Trophoblast cell (in vitro differentiated cells and primary cell): Measurements from ENCODE around the gene WDR35.
A peak's percentile ranks its signal among the peaks of the same experiment; 100 is the strongest.

Source experiments
- DNase-seq, 2 donors: peaks; one replicate each; pipeline ENCODE4 v3.0.0-alpha.2; 2016
- H2AFZ ChIP-seq: 2 replicates; pipeline ENCODE4 v1.6.1; 2013; ENCODE audit warnings: low read length, moderate library complexity, mild to moderate bottlenecking; ENCODE audit not compliant: insufficient read depth, poor library complexity
- H2AK5ac ChIP-seq: 2 replicates; pipeline ENCODE4 v1.6.1; 2013; ENCODE audit warnings: mild to moderate bottlenecking, low read length
- H2BK120ac ChIP-seq: 2 replicates; pipeline ENCODE4 v1.6.1; 2013; ENCODE audit warnings: low read length, mild to moderate bottlenecking, moderate library complexity; ENCODE audit not compliant: insufficient read depth, poor library complexity
- H2BK12ac ChIP-seq: 2 replicates; pipeline ENCODE4 v1.6.1; 2013; ENCODE audit warnings: mild to moderate bottlenecking, low read length, moderate library complexity
- H2BK5ac ChIP-seq: 2 replicates; pipeline ENCODE4 v1.6.1; 2013; ENCODE audit warnings: low read length, low read depth, moderate library complexity, mild to moderate bottlenecking; ENCODE audit not compliant: poor library complexity
- H3K14ac ChIP-seq: 2 replicates; pipeline ENCODE4 v1.6.1; 2013; ENCODE audit warnings: mild to moderate bottlenecking, low read length
- H3K18ac ChIP-seq: 2 replicates; pipeline ENCODE4 v1.6.1; 2013; ENCODE audit warnings: mild to moderate bottlenecking, low read length
- H3K23ac ChIP-seq: 2 replicates; pipeline ENCODE4 v1.6.1; 2013; ENCODE audit warnings: low read length
- H3K27ac ChIP-seq: 2 replicates; pipeline ENCODE4 v1.5.1; 2013; ENCODE audit warnings: low read depth, mild to moderate bottlenecking, inconsistent platforms, low read length, moderate library complexity
- H3K27me3 ChIP-seq: 2 replicates; pipeline ENCODE4 v1.6.1; 2013; ENCODE audit warnings: inconsistent platforms, mild to moderate bottlenecking, low read length, moderate library complexity; ENCODE audit not compliant: insufficient read depth
- H3K36me3 ChIP-seq, 2 experiments: 1 replicate in 1 of 2; 2 replicates in 1 of 2; pipeline ENCODE4 v1.6.1; 2013; ENCODE audit warnings: low read length in 2 of 2, mild to moderate bottlenecking in 2 of 2, moderate library complexity in 1 of 2; ENCODE audit not compliant: insufficient read depth in 2 of 2, control insufficient read depth in 1 of 2
- H3K4ac ChIP-seq: 2 replicates; pipeline ENCODE4 v1.6.1; 2013; ENCODE audit warnings: low read depth, mild to moderate bottlenecking, low read length, moderate library complexity
- H3K4me1 ChIP-seq, 2 experiments: 1 replicate in 1 of 2; 2 replicates in 1 of 2; pipeline ENCODE4 v1.6.1; 2013; ENCODE audit warnings: low read length in 2 of 2, mild to moderate bottlenecking in 2 of 2, moderate library complexity in 1 of 2; ENCODE audit not compliant: insufficient read depth in 2 of 2, control insufficient read depth in 1 of 2
- H3K4me2 ChIP-seq: 2 replicates; pipeline ENCODE4 v1.6.1; 2013; ENCODE audit warnings: inconsistent platforms, mild to moderate bottlenecking, low read length, moderate library complexity
- H3K4me3 ChIP-seq: 2 replicates; pipeline ENCODE4 v1.5.1; 2013; ENCODE audit warnings: mild to moderate bottlenecking, low read depth, low read length, inconsistent platforms
- H3K79me1 ChIP-seq: one replicate; pipeline ENCODE4 v1.6.1; 2013; ENCODE audit warnings: low read length
- H3K79me2 ChIP-seq: 2 replicates; pipeline ENCODE4 v1.6.1; 2013; ENCODE audit warnings: low read length, mild to moderate bottlenecking; ENCODE audit not compliant: control insufficient read depth, insufficient read depth, poor library complexity
- H3K9ac ChIP-seq: 2 replicates; pipeline ENCODE4 v1.6.1; 2013; ENCODE audit warnings: mild to moderate bottlenecking, low read length
- H3K9me3 ChIP-seq: 2 replicates; pipeline ENCODE4 v1.6.1; 2013; ENCODE audit warnings: low read depth, mild to moderate bottlenecking, control low read depth, inconsistent platforms, low read length; ENCODE audit not compliant: insufficient read depth
- H4K12ac ChIP-seq: 2 replicates; pipeline ENCODE4 v1.6.1; 2013; ENCODE audit warnings: low read depth, mild to moderate bottlenecking, low read length, moderate library complexity
- H4K8ac ChIP-seq: 2 replicates; pipeline ENCODE4 v1.6.1; 2013; ENCODE audit warnings: low read depth, mild to moderate bottlenecking, low read length, moderate library complexity
- H4K91ac ChIP-seq: one replicate; pipeline ENCODE4 v1.6.1; 2013; ENCODE audit warnings: low read depth, mild to moderate bottlenecking, low read length, moderate library complexity
- WGBS: extraction: QIAGEN DNeasy Blood & Tissue Kit; methylation state at CpG from one replicate; pipeline ENCODE4 v1.1.7; 2013; ENCODE audit warnings: missing lambda C conversion rate; ENCODE audit not compliant: insufficient read length, insufficient coverage; ENCODE audit errors: extremely low coverage; 5-methylcytosine and 5-hydroxymethylcytosine counted together

Gene WDR35

DNA sequence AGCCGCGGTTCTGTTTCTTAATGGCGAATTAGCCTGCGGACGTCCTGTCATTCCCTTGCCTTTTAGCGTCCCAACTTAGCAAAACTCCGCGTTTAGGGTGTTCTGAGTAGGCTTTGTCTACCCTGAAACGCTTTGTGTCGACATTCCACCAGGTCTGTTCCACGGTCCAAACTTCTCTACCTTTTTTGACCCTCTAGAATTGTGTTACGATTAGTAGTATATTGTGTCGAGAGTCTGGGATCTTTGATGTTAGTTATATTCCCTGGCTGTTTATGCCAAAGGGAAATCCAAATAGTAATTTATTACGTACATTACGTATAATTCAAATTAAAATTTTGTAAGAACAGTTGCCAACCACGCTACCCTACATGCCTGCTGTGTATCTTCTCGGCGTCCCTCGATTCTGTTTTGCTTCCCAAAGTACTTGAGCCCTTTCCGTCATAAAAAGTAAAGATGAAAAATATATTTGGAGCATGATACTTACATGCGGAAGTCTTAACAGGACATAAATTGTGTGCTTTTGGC lies 87.6 kb downstream of the WDR35 start:
- Histone ChIP-seq H4K8ac (peak overlapping the region; percentile 100), H2BK120ac (peak overlapping the region; percentile 41), H3K79me2 (peaks cover 10% of the 10 kb centered on the region), H3K4me2 (peak overlapping the region; percentile 66), H3K23ac (no peak overlapping the region), H3K14ac (peak overlapping the region; percentile 98), H3K27ac (peak overlapping the region; percentile 83), H3K36me3 (no peaks in the 10 kb centered on the region), H3K18ac (peak overlapping the region; percentile 100), H3K4me3 (peak overlapping the region; percentile 91), H2BK12ac (no peak overlapping the region), H2AFZ (peak overlapping the region; percentile 99), H4K12ac (peak overlapping the region; percentile 93), H2AK5ac (peak overlapping the region; percentile 63), H3K9me3 (no peaks in the 10 kb centered on the region), H3K9ac (peak overlapping the region; percentile 90), H3K4me1 (peaks cover 4 to 6% of the 10 kb centered on the region in 2 experiments), H3K27me3 (no peaks in the 10 kb centered on the region), H3K4ac (peak overlapping the region; percentile 56), H4K91ac (peak overlapping the region; percentile 99), H2BK5ac (peak overlapping the region; percentile 95), H3K79me1 (peaks cover 11% of the 10 kb centered on the region)
- no peak for DNase-seq
- no CpG with 5 or more reads among the region's 21 CpGs for WGBS

DNA sequence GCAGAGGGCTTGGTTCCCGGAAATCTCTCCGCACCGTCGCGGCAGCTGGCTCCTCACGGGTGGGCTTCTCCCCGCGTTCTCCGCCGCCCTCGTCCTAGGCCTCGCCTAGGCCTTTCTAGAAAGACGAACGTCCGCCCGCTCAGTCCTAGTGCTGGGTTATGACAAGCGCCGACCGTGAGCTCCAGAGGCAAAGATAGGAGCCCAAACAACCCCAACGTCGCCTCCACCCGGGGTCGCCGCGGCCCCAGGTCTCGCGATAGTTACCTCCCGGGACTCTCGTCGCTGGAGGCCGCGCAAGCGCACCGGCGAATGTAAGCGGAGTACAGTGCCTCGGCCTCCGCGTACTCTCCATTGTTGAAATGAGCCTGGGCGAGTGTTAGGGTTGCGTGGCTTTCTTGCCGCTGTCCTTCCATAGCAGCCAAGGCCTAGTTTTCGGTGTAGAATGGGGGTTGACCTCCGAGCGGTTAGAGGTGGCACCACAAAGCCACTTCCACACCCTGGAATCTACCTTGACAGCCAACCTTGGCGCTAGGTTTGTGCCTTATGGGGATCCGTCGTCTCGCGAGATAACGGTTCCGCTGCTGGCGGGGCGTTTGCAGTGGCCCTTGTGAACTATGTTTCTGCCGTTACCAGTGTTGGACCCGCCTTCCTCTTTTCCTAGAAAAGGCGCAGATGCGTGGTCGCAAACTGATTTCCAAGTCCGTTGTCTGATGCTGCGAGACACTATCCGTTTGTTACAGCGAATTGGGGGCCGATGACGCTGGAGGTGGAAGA lies 88.3 kb downstream of the WDR35 start, which contains the start of gene TTC32:
Gene TTC32 (minus strand): TSS at position 542 of the 774 bp plus-strand sequence. CDS start 129 bp downstream, at position 413.
- Histone ChIP-seq H3K9ac (peak within 1 kb of the TSS; percentile 96), H3K9me3 (no peaks in the 10 kb centered on the region), H4K8ac (peak within 1 kb of the TSS; percentile 100), H3K4ac (peak within 1 kb of the TSS; percentile 56), H3K27me3 (no peaks in the 10 kb centered on the region), H2BK5ac (peak within 1 kb of the TSS; percentile 95), H3K79me1 (peaks cover 11% of the 10 kb centered on the region), H3K23ac (no peak within 1 kb of the TSS), H3K4me2 (peak within 1 kb of the TSS; percentile 66), H4K12ac (peak within 1 kb of the TSS; percentile 95), H3K4me3 (peak within 1 kb of the TSS; percentile 91), H3K27ac (peak within 1 kb of the TSS; percentile 83), H2AFZ (peak within 1 kb of the TSS; percentile 99), H4K91ac (peak within 1 kb of the TSS; percentile 99), H3K18ac (peak within 1 kb of the TSS; percentile 100), H2AK5ac (peak within 1 kb of the TSS; percentile 77), H2BK120ac (peak within 1 kb of the TSS; percentile 95), H3K36me3 (no peaks in the 10 kb centered on the region), H3K14ac (peak within 1 kb of the TSS; percentile 98), H3K4me1 (peaks cover 4 to 6% of the 10 kb centered on the region in 2 experiments), H3K79me2 (peaks cover 10% of the 10 kb centered on the region), H2BK12ac (no peak within 1 kb of the TSS)
- peak; percentile 92 to 97 for DNase-seq
- no CpG with 5 or more reads among the region's 65 CpGs for WGBS

DNA sequence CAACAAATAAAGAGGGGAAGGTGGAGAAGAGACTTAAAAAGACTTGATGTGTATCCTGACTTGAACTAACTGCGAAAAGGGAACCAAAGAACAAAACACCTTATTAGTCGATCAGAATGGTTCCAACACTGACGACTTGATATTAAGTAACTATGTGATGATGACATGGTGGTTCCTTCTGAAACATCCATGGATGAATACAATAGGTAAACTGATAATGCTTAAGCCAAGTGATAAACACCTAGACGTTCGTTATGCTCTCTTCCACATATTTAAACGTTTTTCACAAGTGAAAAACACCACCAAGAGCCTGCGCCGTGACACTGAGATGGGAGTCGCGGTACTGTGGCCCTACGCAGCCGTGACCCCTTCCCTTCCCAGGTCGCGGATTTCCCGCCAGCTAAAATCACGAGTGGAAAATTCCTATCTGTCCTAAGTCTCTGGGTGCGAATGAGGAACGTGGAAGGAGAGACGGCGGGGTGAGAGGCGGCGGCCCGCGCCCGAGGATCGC lies 88.9 kb downstream of the WDR35 start:
- Histone ChIP-seq H3K9me3 (no peaks in the 10 kb centered on the region), H2AFZ (peak overlapping the region; percentile 96), H4K91ac (peak overlapping the region; percentile 87), H4K8ac (peak overlapping the region; percentile 100), H2BK120ac (peak overlapping the region; percentile 92), H3K4me3 (peak overlapping the region; percentile 91), H3K27ac (peak overlapping the region; percentile 26), H3K9ac (peak overlapping the region; percentile 96), H3K79me1 (peaks cover 11% of the 10 kb centered on the region), H3K27me3 (no peaks in the 10 kb centered on the region), H2BK5ac (peak overlapping the region; percentile 95), H3K4me2 (peak overlapping the region; percentile 66), H3K36me3 (no peaks in the 10 kb centered on the region), H3K18ac (peak overlapping the region; percentile 93), H2BK12ac (no peak overlapping the region), H3K4me1 (peaks cover 4 to 6% of the 10 kb centered on the region in 2 experiments), H4K12ac (peak overlapping the region; percentile 95), H3K79me2 (peaks cover 10% of the 10 kb centered on the region), H2AK5ac (peak overlapping the region; percentile 77), H3K23ac (no peak overlapping the region), H3K4ac (peak overlapping the region; percentile 52), H3K14ac (peak overlapping the region; percentile 98)
- peak; percentile 6 to 34 for DNase-seq
- WGBS, result no CpG with 5 or more reads among the region's 26 CpGs

GRCh38 chr2:19899985-19900930 lies 89.6 kb downstream of the WDR35 start:
- Histone ChIP-seq H3K36me3 (no peaks in the 10 kb centered on the region), H3K4ac (no peak overlapping the region), H3K14ac (no peak overlapping the region), H3K27me3 (no peaks in the 10 kb centered on the region), H4K12ac (no peak overlapping the region), H3K4me3 (no peak overlapping the region), H3K79me2 (peaks cover 10% of the 10 kb centered on the region), H4K8ac (no peak overlapping the region), H3K4me2 (peak overlapping the region; percentile 66), H3K79me1 (peaks cover 11% of the 10 kb centered on the region), H2AFZ (no peak overlapping the region), H3K27ac (no peak overlapping the region), H3K9me3 (no peaks in the 10 kb centered on the region), H3K18ac (no peak overlapping the region), H2BK120ac (no peak overlapping the region), H3K23ac (no peak overlapping the region), H2AK5ac (no peak overlapping the region), H3K9ac (peak overlapping the region; percentile 48), H4K91ac (no peak overlapping the region), H3K4me1 (peaks cover 4 to 6% of the 10 kb centered on the region in 2 experiments), H2BK5ac (no peak overlapping the region), H2BK12ac (no peak overlapping the region)
- WGBS, result no CpG with 5 or more reads among the region's 11 CpGs
- peak in 1 of 2 donors; percentile 10 for DNase-seq
